ENCODE measurements around the gene USP7. TPM values are rescaled to one million over a fixed set of nuclear protein-coding genes. Genes with fewer than 3 reads are reported as not detected.
A peak's percentile ranks its signal among the peaks of the same experiment; 100 is the strongest.
"Not testable (repeated sequence)": the region's sequence is repeated elsewhere in the genome, so short reads cannot be mapped to it uniquely, and the experiment has no call there.

USP7 gene
- total RNA-seq, 1 donor from 2014 or later: 159 TPM

DNA sequence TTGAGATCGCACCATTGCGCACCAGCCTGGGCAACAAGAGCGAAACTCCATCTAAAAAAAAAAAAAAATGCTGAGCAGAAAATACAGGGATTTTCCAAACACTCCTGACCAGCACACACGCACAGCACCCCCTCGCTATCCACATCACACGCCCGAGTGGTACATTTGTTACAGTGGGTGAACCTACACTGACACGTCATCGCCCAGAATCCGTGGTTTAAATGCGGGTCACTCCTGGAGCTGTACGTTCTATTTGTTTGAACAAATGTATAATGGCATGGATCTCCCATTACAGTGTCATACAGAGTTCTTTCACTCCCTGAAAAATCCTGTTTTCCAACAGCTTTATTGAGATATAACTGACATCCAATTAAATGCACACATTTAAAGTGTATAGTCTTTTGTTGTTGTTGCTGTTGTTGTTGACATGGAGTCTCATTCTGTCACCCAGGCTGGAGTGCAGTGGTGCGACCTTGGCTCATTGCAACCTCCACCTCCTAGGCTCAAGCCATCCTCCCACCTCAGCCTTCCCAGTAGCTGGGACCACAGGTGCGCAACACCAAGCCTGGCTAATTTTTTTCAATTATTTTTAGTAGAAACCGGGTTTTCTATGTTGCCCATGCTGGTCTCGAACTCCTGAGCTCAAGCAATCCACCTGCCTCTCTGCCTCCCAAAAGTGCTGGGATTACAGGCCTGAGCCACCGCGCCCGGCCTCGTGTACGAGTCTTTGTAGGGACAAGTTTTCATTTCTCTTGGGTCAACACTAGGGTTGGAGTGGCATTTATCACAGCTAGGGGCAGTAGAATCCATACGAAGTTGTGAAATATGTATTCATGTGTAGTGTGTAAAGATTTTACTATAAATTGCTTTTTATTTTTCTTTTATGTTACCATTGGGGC lies 90.5 kb downstream of the USP7 start:
- no peak for DNase-seq (ENCODE audit: low spot score, unreplicated experiment)
- TF ChIP-seq, protein P1, sequence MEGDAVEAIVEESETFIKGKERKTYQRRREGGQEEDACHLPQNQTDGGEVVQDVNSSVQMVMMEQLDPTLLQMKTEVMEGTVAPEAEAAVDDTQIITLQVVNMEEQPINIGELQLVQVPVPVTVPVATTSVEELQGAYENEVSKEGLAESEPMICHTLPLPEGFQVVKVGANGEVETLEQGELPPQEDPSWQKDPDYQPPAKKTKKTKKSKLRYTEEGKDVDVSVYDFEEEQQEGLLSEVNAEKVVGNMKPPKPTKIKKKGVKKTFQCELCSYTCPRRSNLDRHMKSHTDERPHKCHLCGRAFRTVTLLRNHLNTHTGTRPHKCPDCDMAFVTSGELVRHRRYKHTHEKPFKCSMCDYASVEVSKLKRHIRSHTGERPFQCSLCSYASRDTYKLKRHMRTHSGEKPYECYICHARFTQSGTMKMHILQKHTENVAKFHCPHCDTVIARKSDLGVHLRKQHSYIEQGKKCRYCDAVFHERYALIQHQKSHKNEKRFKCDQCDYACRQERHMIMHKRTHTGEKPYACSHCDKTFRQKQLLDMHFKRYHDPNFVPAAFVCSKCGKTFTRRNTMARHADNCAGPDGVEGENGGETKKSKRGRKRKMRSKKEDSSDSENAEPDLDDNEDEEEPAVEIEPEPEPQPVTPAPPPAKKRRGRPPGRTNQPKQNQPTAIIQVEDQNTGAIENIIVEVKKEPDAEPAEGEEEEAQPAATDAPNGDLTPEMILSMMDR (IDR thresholded peaks at IDR 0.05; ENCODE audit: unreplicated experiment): peak; percentile 21
- no peaks in the 10 kb centered on the region for H3K27me3 Mint-ChIP-seq
- H3K4me1 Mint-ChIP-seq (ENCODE audit: low read depth): peaks cover 5% of the 10 kb centered on the region
- no peaks in the 10 kb centered on the region for H3K9me3 Mint-ChIP-seq (ENCODE audit: low read depth)
- H3K36me3 Mint-ChIP-seq (ENCODE audit: insufficient read depth): no peaks in the 10 kb centered on the region
- H3K27ac Mint-ChIP-seq: no peak overlapping the region
- no peak overlapping the region for H3K4me3 Mint-ChIP-seq (ENCODE audit: low read depth)

- Mint-ChIP-seq H3K4me3 (ENCODE audit: low read depth) (no peak overlapping the region), H3K4me1 (ENCODE audit: low read depth) (peaks cover 16% of the 10 kb centered on the region)
- TF ChIP-seq, protein P1 (IDR thresholded peaks at IDR 0.05; ENCODE audit: unreplicated experiment): no peak
These were observed 91.6 kb downstream of the USP7 start for GRCh38 chr16:8872071-8872470.

GRCh38 chr16:8869988-8870241 lies 93.8 kb downstream of the USP7 start:
- H3K9me3 Mint-ChIP-seq (ENCODE audit: low read depth); H3K27me3 Mint-ChIP-seq; H3K36me3 Mint-ChIP-seq (ENCODE audit: insufficient read depth); DNase-seq (ENCODE audit: low spot score, unreplicated experiment); H3K4me3 Mint-ChIP-seq (ENCODE audit: low read depth): not testable (repeated sequence)
- H3K4me1 Mint-ChIP-seq (ENCODE audit: low read depth): peaks cover 31% of the 10 kb centered on the region
- peak overlapping the region; percentile 87 for H3K27ac Mint-ChIP-seq

More at GRCh38 chr16:8872071-8872470, 91.6 kb downstream of the USP7 start:
- H3K27me3 Mint-ChIP-seq: no peaks in the 10 kb centered on the region
- DNase-seq (ENCODE audit: low spot score, unreplicated experiment): no peak
- H3K36me3 Mint-ChIP-seq (ENCODE audit: insufficient read depth): no peaks in the 10 kb centered on the region
- H3K9me3 Mint-ChIP-seq (ENCODE audit: low read depth): no peaks in the 10 kb centered on the region
- no peak overlapping the region for H3K27ac Mint-ChIP-seq

DNA sequence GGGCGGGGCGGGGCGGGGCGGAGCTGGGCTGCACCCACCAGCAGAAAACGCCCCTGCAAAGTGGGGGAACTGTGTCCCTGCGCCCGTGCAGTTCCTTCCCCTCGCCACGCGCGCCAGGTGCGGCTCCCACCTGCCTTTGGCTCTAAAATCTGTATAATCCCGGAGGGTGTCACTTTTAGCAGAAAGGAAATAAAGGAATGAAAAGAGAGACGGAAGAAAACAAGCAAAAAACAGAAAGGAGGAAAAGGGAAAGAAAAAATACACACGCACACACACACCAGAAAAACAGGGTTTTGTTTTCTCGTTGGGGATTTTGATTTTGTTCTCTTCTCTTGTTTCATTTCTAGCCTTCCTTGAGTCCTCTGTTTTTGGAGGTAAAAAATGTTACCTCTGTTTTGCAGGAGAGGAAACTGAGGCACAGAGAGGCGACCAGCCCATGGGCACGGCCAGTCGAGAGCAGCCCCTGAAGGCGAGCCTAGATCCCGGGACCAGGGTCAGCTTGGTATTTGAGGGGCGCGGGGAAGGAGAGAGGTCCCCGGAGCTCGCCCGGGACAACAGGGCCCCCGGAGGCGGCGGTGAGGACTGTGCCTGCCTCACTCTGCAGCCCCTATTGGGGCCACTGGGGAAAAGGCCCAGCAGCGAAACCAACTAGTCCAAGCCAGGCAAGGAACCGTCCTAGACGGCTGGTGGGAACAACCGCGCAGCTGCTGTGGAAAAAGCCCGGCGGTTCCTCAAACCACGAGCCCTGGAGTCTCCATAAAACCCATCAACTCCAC lies 94.3 kb downstream of the USP7 start:
- no peaks in the 10 kb centered on the region for H3K9me3 Mint-ChIP-seq (ENCODE audit: low read depth)
- DNase-seq (ENCODE audit: low spot score, unreplicated experiment): no peak
- H3K27me3 Mint-ChIP-seq: no peaks in the 10 kb centered on the region
- peak overlapping the region; percentile 87 for H3K27ac Mint-ChIP-seq
- H3K4me1 Mint-ChIP-seq (ENCODE audit: low read depth): peaks cover 33% of the 10 kb centered on the region
- TF ChIP-seq, protein P1 (IDR thresholded peaks at IDR 0.05; ENCODE audit: unreplicated experiment): peak; percentile 31
- peak overlapping the region; percentile 81 for H3K4me3 Mint-ChIP-seq (ENCODE audit: low read depth)
- no peaks in the 10 kb centered on the region for H3K36me3 Mint-ChIP-seq (ENCODE audit: insufficient read depth)

DNA sequence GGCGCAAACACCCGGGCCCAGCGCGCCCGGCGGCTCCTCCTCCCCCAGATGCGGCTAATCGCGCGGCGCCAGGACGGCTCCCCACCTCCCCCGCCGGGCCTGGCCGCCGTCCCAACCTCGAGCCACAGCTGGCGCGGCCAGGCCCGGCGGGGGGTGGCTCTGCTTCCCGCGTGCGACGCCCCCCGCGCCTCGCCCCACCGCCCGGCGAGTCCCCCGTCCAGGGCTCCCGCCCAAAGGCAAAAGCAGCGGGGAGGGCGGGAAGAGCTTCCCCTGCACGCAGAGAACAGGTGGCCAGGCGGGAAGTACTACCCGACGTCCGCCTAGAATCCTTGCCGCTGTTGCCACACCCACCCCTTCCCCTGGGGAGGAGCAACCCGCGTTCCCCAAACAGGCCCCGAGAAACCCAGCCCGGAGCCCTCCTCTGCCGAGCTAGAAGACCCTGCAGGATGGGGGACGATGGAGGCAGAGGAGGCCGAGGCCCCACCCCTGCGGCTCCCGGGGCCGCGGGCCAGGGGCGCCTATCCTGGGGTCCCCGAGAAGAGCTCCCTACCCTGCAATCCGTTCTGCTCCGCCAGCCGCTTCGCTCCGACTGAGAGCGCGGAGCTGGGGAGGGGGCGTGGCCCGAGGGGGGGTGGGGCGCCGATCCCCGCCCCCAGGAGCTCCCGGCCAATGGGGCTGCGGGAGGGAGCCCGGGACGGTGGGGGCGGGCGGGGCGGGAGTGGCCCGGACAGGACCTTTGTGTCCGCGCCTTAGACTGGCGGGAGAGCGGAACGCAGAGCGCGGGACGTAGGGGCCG lies 95.1 kb downstream of the USP7 start, which contains the start of gene CARHSP1:
TSS of gene CARHSP1 (minus strand) at position 591 of the 796 bp plus-strand sequence. CDS start 9,678 bp downstream, outside the sequence.
- no peaks in the 10 kb centered on the region for H3K9me3 Mint-ChIP-seq (ENCODE audit: low read depth)
- peaks cover 40% of the 10 kb centered on the region for H3K4me1 Mint-ChIP-seq (ENCODE audit: low read depth)
- peak; percentile 80 for DNase-seq (ENCODE audit: low spot score, unreplicated experiment)
- H3K27ac Mint-ChIP-seq: peak within 1 kb of the TSS; percentile 93
- H3K4me3 Mint-ChIP-seq (ENCODE audit: low read depth): peak within 1 kb of the TSS; percentile 94
- H3K27me3 Mint-ChIP-seq: no peaks in the 10 kb centered on the region
- TF ChIP-seq, protein P1 (IDR thresholded peaks at IDR 0.05; ENCODE audit: unreplicated experiment): no peak
- no peaks in the 10 kb centered on the region for H3K36me3 Mint-ChIP-seq (ENCODE audit: insufficient read depth)

All from progenitor cell of endocrine pancreas (in vitro differentiated cells).